HG03521 (cell line): Measurements from ENCODE around the gene ASMT.
A peak's percentile ranks its signal among the peaks of the same experiment; 100 is the strongest.
"Not testable (repeated sequence)": the region's sequence is repeated elsewhere in the genome, so short reads cannot be mapped to it uniquely, and the experiment has no call there.

Experiments
- ATAC-seq: cut with Tn5 transposase; IDR thresholded peaks from one replicate; pipeline ENCODE4 v1.9.1; 2021; ENCODE audit warnings: mild to moderate bottlenecking, moderate library complexity; ENCODE audit not compliant: unreplicated experiment

ASMT gene, protein sequence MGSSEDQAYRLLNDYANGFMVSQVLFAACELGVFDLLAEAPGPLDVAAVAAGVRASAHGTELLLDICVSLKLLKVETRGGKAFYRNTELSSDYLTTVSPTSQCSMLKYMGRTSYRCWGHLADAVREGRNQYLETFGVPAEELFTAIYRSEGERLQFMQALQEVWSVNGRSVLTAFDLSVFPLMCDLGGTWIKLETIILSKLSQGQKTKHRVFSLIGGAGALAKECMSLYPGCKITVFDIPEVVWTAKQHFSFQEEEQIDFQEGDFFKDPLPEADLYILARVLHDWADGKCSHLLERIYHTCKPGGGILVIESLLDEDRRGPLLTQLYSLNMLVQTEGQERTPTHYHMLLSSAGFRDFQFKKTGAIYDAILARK

DNA sequence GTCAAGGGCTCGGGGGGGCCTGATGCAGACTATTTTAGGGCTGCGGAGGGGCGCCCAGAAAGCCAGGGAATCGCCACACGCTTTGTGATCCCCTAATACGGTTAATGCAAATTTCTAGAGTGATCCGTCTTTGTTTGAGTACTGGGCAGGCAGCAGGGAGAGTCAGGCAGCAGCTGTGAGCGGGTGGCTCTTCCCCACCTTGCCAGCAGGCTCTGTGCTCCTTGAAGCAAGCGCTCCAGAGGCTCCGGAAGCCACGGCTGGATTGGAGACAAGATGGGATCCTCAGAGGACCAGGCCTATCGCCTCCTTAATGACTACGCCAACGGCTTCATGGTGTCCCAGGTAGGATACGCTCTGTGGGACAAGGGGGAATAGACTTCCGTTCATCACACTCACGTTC is at the start of gene ASMT:
Gene ASMT (plus strand): TSS at position 133 of the 400 bp plus-strand sequence. CDS start 141 bp downstream, at position 274.
- ATAC-seq: no peak

- not testable (repeated sequence) for ATAC-seq
These were observed 40.7 kb upstream of the ASMT start for GRCh38 chrX:1574181-1574580.

GRCh38 chrX:1576201-1576992 is 38.5 kb upstream of the ASMT start:
- ATAC-seq: no peak

DNA sequence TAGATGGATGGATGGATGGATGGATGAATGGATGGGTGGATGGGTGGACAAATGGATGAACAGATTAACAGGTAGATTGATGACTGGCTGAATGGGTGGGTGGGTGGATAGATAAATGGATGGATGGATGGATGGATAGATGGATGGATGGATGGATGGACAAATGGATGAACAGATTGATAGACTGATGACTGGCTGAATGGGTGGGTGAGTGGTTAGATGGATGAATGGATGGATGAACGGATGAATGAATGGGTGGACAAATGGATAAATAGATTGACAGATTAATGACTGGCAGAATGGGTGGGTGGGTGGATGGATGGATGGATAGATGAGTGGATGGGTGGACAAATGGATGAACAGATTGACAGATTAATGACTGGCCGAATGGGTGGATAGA is 37.0 kb upstream of the ASMT start:
- ATAC-seq: no peak

DNA sequence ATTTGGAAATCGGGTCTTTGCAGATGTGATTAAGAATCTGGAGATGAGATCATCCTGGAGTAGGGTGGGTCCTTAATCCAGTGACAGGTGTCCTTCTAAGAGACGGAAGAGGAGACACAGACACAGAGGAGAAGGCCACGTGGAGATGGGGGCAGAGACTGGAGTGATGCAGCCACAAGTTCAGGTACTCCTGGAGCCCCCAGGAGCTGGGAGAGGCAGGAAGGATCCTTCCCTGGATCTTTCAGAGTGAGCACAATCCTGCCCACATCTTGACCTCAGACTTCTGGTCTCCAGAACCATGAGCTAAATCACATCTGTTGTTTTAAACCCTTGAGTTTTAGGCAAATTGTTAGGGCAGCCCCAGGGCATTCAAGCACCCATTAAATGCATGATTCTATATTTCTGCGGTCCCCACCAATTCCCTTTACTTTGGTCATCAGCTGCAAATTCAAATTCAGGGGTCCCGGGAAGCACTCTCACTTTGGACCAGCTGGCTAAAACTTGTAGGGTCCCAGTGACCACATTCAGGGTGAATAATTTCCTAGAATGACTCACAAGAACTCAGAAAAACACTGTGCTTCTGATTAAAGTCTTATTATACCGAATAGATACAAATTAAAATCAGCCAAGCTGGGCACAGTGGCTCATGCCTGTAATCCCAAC is 36.2 kb upstream of the ASMT start:
- ATAC-seq: no peak

- no peak for ATAC-seq
These were observed 33.7 kb upstream of the ASMT start for GRCh38 chrX:1581132-1581531.

GRCh38 chrX:1582686-1583437 is 32.0 kb upstream of the ASMT start:
- ATAC-seq: peak; percentile 76

GRCh38 chrX:1584237-1585011 is 30.4 kb upstream of the ASMT start:
- no peak for ATAC-seq

- no peak for ATAC-seq
These were observed 27.7 kb upstream of the ASMT start for GRCh38 chrX:1587161-1587560.

- ATAC-seq: no peak
These were observed 25.3 kb upstream of the ASMT start for GRCh38 chrX:1589356-1590130.

- ATAC-seq: peak; percentile 90
These were observed 23.6 kb upstream of the ASMT start, which contains the start of gene AKAP17A for GRCh38 chrX:1591102-1591862. Gene AKAP17A (plus strand): TSS chrX:1591604. CDS start chrX:1593463, 1,859 bp downstream.

GRCh38 chrX:1591863-1592469 is 22.9 kb upstream of the ASMT start:
- ATAC-seq: no peak

DNA sequence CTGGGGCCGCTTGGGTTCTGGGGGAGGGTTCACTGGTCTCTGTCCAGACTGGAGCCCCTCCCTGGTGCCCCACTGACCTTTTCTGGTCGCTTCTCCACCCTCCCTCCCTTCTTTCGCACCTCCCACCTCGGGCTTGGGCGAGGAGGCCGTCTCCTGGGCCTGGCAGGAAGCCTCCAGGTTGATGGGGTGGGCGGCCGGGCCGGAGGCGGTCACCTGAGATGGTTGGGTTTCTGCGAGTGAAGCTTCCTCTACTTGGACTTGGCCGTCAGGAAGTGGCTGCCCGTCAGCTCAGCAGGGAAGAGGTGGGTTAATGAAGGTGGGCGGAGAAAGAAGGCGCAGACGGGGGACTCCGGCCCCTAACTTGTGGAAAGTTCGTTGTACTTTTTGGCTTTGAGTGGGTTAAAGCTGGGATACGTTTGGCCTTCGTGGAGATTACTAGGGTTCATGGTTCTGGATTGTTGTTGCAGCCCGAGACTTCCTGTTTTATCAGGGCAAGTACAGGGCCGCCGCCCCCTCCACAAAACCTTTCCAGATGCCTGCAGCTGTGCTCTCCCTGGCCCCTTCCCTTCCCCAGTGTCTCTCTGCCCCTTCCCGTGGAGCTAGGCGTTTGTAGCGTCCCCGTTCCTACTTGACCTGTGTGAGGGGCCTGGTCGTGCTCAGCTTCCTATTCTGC is 22.3 kb upstream of the ASMT start:
- ATAC-seq: no peak

DNA sequence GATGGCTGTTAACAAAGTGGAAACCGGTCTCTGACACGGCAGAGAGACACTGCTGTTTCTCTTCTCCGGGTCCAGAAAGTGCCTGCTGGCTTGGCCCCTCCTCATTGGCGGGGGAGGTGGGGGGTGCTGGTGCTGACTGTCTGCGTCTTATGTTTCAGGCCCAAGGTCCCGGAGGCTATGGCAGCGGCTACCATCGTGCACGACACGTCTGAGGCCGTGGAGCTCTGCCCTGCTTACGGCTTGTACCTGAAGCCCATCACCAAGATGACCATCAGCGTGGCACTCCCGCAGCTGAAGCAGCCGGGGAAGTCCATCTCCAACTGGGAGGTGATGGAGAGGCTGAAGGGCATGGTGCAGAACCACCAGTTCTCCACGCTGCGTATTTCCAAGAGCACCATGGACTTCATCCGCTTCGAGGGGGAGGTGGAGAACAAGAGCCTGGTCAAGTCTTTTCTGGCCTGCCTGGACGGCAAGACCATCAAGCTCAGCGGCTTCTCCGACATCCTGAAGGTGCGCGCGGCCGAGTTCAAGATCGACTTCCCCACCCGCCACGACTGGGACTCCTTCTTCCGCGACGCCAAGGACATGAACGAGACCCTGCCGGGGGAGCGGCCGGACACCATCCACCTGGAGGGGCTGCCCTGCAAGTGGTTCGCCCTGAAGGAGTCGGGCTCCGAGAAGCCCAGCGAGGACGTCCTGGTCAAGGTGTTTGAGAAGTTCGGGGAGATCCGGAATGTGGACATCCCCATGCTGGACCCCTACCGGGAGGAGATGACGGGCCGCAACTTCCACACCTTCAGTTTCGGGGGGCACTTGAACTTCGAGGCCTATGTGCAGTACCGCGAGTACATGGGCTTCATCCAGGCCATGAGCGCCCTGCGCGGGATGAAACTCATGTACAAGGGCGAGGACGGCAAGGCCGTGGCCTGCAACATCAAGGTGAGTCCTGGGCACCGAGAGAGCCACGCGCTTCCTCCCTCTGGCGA is 21.3 kb upstream of the ASMT start:
- ATAC-seq: no peak

- ATAC-seq: no peak
These were observed 19.2 kb upstream of the ASMT start for GRCh38 chrX:1595711-1596060.

DNA sequence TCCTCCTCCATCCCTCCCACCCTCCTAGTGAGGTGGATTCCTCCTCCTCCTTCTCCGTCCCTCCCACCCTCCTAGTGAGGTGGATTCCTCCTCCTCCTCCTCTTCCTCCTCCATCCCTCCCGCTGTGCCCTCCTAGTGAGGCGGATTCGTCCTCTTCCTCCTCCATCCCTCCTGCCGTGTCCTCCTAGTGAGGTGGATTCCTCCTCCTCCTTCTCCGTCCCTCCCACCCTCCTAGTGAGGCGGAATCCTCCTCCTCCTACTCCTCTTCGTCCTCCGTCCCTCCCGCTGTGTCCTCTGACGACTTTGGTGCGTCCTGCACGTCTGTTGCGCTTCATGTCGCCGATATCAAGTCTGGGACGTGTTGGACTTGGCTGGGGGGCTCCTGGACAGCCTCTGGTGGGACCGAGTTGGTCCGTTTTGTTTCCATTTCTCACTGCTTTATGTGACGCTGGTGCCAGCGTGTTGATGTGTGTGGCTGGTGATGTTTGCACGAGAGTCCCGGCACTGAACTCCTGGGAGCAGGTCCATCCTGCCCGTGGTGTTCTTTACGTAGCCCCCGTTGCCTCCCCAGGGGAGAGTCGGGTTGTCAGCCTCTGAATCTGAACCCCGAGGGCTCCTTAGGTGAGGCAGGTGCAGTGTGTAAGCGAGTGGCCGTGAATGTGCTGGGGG is 18.0 kb upstream of the ASMT start:
- no peak for ATAC-seq
